Measurements from ENCODE around the gene CCL14.
A peak's percentile ranks its signal among the peaks of the same experiment; 100 is the strongest.
"Not testable (repeated sequence)": the region's sequence is repeated elsewhere in the genome, so short reads cannot be mapped to it uniquely, and the experiment has no call there.

The CCL14 gene
- 0 reads per million in 9 experiments for total RNA-seq

GRCh38 chr17:35986643-35987042 is at the start of gene CCL14:
Gene CCL14, minus strand, starts transcription at chr17:35986729. Its CDS starts 80 bp downstream, at chr17:35986649.
- Mint-ChIP-seq H3K4me3 (no peak within 1 kb of the TSS), H3K27ac (no peak within 1 kb of the TSS), H3K27me3 (no peaks in the 10 kb centered on the region), H3K36me3 (ENCODE audit: insufficient read depth) (peaks cover 2% of the 10 kb centered on the region), H3K9me3 (no peaks in the 10 kb centered on the region), H3K4me1 (ENCODE audit: low read depth in 2 of 2) (peaks cover 5 to 15% of the 10 kb centered on the region in 2 donors)
- no peak for ATAC-seq (replicated peaks)
- no peak for DNase-seq

DNA sequence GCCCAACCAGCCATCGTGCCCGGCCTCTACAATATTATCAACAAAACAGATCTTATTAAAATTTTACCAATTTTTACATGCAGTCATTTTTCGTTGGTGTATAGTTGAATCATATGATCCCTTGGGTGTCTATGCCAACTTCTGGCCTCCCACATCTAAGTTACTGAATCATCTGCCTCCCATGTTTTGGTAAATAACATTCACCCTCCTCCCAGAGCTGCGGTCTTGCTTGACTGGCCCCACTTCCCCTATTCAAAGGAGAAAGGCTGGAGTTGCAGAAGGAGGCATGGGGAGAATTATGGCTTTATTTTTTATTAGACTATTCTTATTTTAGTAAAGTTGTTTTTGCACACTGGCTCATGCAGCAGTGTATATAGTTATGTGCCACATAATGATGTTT is 49.7 kb upstream of the CCL14 start:
- ATAC-seq (replicated peaks) (no peak), DNase-seq (no peak)
- H3K9me3 Mint-ChIP-seq: no peaks in the 10 kb centered on the region
- peaks cover 0 to 6% of the 10 kb centered on the region in 2 donors for H3K27me3 Mint-ChIP-seq
- H3K27ac Mint-ChIP-seq: no peak overlapping the region
- H3K4me3 Mint-ChIP-seq: no peak overlapping the region
- peaks cover 0 to 3% of the 10 kb centered on the region in 2 donors for H3K4me1 Mint-ChIP-seq (ENCODE audit: low read depth in 2 of 2)
- no peaks in the 10 kb centered on the region for H3K36me3 Mint-ChIP-seq (ENCODE audit: insufficient read depth)

GRCh38 chr17:36034127-36034526 is 47.6 kb upstream of the CCL14 start:
- H3K9me3 Mint-ChIP-seq: no peaks in the 10 kb centered on the region
- no peak overlapping the region for H3K4me3 Mint-ChIP-seq
- peaks cover 0 to 10% of the 10 kb centered on the region in 2 donors for H3K27me3 Mint-ChIP-seq
- H3K36me3 Mint-ChIP-seq (ENCODE audit: insufficient read depth): no peaks in the 10 kb centered on the region
- DNase-seq (no peak), ATAC-seq (replicated peaks) (no peak)
- peaks cover 0 to 3% of the 10 kb centered on the region in 2 donors for H3K4me1 Mint-ChIP-seq (ENCODE audit: low read depth in 2 of 2)
- peak overlapping the region in 1 of 2 donors; percentile 18 for H3K27ac Mint-ChIP-seq

DNA sequence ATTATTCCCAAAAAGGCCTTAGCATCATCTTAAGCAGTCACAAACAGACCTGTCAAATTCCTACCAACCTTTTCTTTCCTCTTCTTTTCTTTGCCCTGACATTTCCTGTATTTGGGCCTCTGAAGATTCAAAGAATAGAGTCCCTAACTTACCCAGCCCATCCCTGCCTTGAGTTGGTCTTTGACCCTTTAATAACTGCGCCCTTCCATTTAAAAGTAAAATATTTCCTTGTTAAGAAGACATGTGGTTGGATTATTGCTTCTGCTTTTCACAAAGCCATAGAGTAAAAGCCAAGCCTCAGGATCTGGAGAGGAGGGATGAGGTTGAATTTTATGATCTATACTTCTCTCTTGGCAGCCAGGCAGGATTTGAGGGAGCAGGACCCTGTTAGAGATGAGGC is 44.4 kb upstream of the CCL14 start:
- Mint-ChIP-seq H3K9me3 (no peaks in the 10 kb centered on the region), H3K27ac (peak overlapping the region in 1 of 2 donors; percentile 25), H3K4me1 (ENCODE audit: low read depth in 2 of 2) (peaks cover 0 to 3% of the 10 kb centered on the region in 2 donors), H3K27me3 (peaks cover 0 to 17% of the 10 kb centered on the region in 2 donors), H3K4me3 (no peak overlapping the region), H3K36me3 (ENCODE audit: insufficient read depth) (no peaks in the 10 kb centered on the region)
- DNase-seq (no peak), ATAC-seq (replicated peaks) (no peak)

DNA sequence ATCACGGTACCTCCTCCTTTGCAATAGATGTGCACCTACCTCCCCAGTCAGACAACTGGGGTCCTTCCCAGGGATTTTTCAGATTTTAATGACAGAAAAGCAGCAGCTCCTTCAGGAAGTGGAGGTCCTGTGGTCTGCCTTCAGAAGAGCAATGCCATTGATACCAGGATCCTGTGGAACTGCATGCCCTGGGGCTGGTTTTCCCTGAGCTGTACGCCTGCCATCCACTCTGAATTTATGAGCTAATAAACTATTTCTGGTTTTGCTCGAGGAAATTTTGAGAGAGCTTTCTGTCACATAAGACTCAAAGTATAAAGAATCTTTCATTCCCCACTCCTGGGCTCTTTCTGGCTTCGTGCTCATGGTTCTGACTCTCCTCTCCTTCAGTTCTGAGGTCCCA is 41.2 kb upstream of the CCL14 start:
- Mint-ChIP-seq H3K4me3 (no peak overlapping the region), H3K27me3 (peaks cover 0 to 17% of the 10 kb centered on the region in 2 donors), H3K4me1 (ENCODE audit: low read depth in 2 of 2) (no peaks in the 10 kb centered on the region), H3K36me3 (ENCODE audit: insufficient read depth) (no peaks in the 10 kb centered on the region), H3K9me3 (no peaks in the 10 kb centered on the region), H3K27ac (peak overlapping the region in 1 of 2 donors; percentile 44)
- ATAC-seq (replicated peaks): no peak
- DNase-seq: no peak

- no peaks in the 10 kb centered on the region for H3K4me1 Mint-ChIP-seq (ENCODE audit: low read depth in 2 of 2)
- no peaks in the 10 kb centered on the region for H3K36me3 Mint-ChIP-seq (ENCODE audit: insufficient read depth)
- no peak overlapping the region for H3K27ac Mint-ChIP-seq
- H3K9me3 Mint-ChIP-seq: peaks cover 0 to 6% of the 10 kb centered on the region in 2 donors
- peaks cover 0 to 21% of the 10 kb centered on the region in 2 donors for H3K27me3 Mint-ChIP-seq
- H3K4me3 Mint-ChIP-seq: no peak overlapping the region
- ATAC-seq (replicated peaks) (no peak), DNase-seq (no peak)
These were observed 37.8 kb upstream of the CCL14 start for GRCh38 chr17:36024106-36024869.

- no peak overlapping the region for H3K4me3 Mint-ChIP-seq
- H3K4me1 Mint-ChIP-seq (ENCODE audit: low read depth in 2 of 2): peaks cover 5 to 7% of the 10 kb centered on the region in 2 donors
- no peaks in the 10 kb centered on the region for H3K36me3 Mint-ChIP-seq (ENCODE audit: insufficient read depth)
- peaks cover 0 to 28% of the 10 kb centered on the region in 2 donors for H3K27me3 Mint-ChIP-seq
- peaks cover 0 to 6% of the 10 kb centered on the region in 2 donors for H3K9me3 Mint-ChIP-seq
- DNase-seq: no peak
- peak overlapping the region in 1 of 2 donors; percentile 64 for H3K27ac Mint-ChIP-seq
- ATAC-seq (replicated peaks): no peak
These were observed 32.9 kb upstream of the CCL14 start for GRCh38 chr17:36019423-36019822.

DNA sequence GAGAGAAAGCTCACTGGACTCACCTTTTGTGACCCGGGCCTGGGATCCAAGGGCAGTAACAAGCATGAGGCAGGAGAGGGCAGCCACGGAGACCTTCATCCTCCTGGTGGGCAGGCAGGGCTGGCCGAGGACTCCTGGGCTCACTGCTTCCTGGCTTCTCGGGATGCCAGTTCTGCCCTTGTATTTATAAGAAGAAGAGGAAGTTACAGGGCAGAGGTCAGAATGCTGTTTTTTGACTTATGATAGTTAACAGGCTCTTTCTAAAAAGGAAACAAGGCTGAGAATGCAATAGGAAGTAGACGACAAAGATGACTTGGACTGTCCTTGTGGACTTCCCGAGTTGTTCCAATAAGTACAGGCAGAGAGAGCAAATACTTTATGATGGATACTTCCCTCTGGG is 31.3 kb upstream of the CCL14 start, which contains the start of gene CCL23:
Gene CCL23, minus strand, starts transcription at position 174 of the 400 bp plus-strand sequence. Its CDS starts 75 bp downstream, at position 99.
- H3K4me1 Mint-ChIP-seq (ENCODE audit: low read depth in 2 of 2): peaks cover 5 to 10% of the 10 kb centered on the region in 2 donors
- H3K27me3 Mint-ChIP-seq: peaks cover 0 to 28% of the 10 kb centered on the region in 2 donors
- DNase-seq (no peak), ATAC-seq (replicated peaks) (no peak)
- H3K4me3 Mint-ChIP-seq: no peak within 1 kb of the TSS
- peak within 1 kb of the TSS in 1 of 2 donors; percentile 66 for H3K27ac Mint-ChIP-seq
- peaks cover 0 to 6% of the 10 kb centered on the region in 2 donors for H3K9me3 Mint-ChIP-seq
- no peaks in the 10 kb centered on the region for H3K36me3 Mint-ChIP-seq (ENCODE audit: insufficient read depth)

DNA sequence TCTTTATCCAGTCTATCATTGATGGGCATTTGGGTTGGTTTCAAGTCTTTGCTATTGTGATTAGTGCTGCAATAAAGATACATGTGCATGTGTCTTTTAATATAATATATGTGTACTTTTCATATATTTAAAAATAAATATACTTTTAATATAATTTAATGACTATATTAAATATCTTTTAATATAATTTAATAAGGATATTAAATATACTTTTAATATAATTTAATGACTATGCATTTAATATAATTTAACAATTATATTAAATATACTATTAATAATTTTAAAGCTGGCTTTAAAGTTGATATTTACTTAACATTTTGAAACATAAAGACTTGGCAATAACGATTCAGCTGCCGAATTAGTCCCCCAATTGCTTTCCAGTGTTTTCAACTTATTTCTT is 30.0 kb upstream of the CCL14 start:
- ATAC-seq (replicated peaks) (no peak), DNase-seq (no peak)
- Mint-ChIP-seq H3K27ac (no peak overlapping the region), H3K27me3 (peaks cover 0 to 17% of the 10 kb centered on the region in 2 donors), H3K4me3 (no peak overlapping the region), H3K9me3 (no peaks in the 10 kb centered on the region), H3K36me3 (ENCODE audit: insufficient read depth) (no peaks in the 10 kb centered on the region), H3K4me1 (ENCODE audit: low read depth in 2 of 2) (peaks cover 10 to 12% of the 10 kb centered on the region in 2 donors)

DNA sequence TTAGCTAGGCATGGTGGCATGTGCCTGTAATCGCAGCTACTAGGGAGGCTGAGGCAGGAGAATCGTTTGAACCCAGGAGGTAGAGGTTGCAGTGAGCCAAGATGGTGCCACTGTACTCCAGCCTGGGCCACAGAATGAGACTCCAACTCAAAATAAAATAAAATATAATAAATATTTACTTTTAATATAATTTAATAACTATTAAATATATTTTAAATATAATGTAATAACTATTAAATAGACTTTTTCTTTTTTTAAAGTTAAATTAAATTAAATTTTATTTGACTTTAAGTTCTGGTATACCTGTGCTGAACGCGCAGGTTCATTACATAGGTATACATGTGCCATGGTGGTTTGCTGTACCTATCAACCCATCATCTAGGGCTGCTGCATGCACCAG is 29.4 kb upstream of the CCL14 start:
- not testable (repeated sequence) for H3K9me3 Mint-ChIP-seq; DNase-seq; ATAC-seq (replicated peaks); H3K27ac Mint-ChIP-seq; H3K36me3 Mint-ChIP-seq (ENCODE audit: insufficient read depth); H3K4me3 Mint-ChIP-seq
- Mint-ChIP-seq H3K27me3 (peaks cover 0 to 15% of the 10 kb centered on the region in 2 donors), H3K4me1 (ENCODE audit: low read depth in 2 of 2) (peaks cover 16 to 17% of the 10 kb centered on the region in 2 donors)

DNA sequence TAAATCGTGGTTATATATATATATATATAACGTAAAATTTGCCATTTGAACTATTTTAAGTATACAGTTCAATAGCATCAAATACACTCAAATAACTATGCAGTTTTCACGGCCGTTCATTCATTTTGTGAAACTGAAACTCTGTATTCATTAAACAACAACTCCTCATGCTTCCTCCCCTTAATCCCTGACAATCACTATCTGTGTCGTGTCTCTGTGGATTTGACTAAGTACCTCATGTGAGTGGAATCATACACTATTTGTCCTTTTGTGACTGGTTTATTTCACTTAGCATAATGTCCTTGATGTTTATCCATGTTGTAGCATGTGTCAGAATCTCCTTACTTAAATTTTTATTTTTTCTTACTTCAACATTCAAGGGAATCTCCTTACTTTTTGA is 28.4 kb upstream of the CCL14 start:
- Mint-ChIP-seq H3K4me1 (ENCODE audit: low read depth in 2 of 2) (peaks cover 17 to 21% of the 10 kb centered on the region in 2 donors), H3K36me3 (ENCODE audit: insufficient read depth) (no peaks in the 10 kb centered on the region), H3K27me3 (peaks cover 0 to 15% of the 10 kb centered on the region in 2 donors), H3K4me3 (no peak overlapping the region), H3K27ac (no peak overlapping the region), H3K9me3 (no peaks in the 10 kb centered on the region)
- DNase-seq: no peak
- ATAC-seq (replicated peaks): no peak

GRCh38 chr17:36011201-36011600 is 24.7 kb upstream of the CCL14 start:
- ATAC-seq (replicated peaks): no peak
- no peak for DNase-seq
- Mint-ChIP-seq H3K4me1 (ENCODE audit: low read depth in 2 of 2) (peaks cover 14 to 16% of the 10 kb centered on the region in 2 donors), H3K4me3 (peak overlapping the region in 1 of 2 donors; percentile 32), H3K9me3 (no peaks in the 10 kb centered on the region), H3K36me3 (ENCODE audit: insufficient read depth) (no peaks in the 10 kb centered on the region), H3K27me3 (no peaks in the 10 kb centered on the region), H3K27ac (peak overlapping the region; percentile 57 to 79)

GRCh38 chr17:36008998-36009665 is 22.6 kb upstream of the CCL14 start:
- H3K4me1 Mint-ChIP-seq (ENCODE audit: low read depth in 2 of 2): peaks cover 22 to 24% of the 10 kb centered on the region in 2 donors
- peak overlapping the region; percentile 12 to 25 for H3K27ac Mint-ChIP-seq
- no peaks in the 10 kb centered on the region for H3K9me3 Mint-ChIP-seq
- no peaks in the 10 kb centered on the region for H3K36me3 Mint-ChIP-seq (ENCODE audit: insufficient read depth)
- ATAC-seq (replicated peaks): no peak
- H3K4me3 Mint-ChIP-seq: no peak overlapping the region
- no peak for DNase-seq
- H3K27me3 Mint-ChIP-seq: no peaks in the 10 kb centered on the region
